ENCODE data around the gene CCN6.

DNA sequence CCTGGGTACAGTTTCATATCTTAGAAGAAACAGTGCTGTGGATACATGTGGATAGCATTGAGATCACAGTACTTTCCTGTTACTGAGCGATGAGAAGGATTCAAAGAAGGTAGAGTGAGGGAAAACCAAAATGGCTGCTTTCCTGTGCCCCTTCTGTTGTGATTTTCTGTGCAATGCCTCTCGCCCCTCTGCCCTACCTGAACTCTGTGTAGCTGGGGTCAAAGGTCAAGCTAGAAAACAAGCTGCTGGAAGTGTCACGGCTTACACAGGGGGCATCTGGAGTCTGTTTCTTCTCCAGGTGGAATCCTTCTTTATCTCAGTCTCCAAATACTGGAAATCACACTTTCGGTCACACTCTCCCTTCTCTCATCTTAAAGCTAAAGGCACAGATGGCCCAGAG, 27.0 kb upstream of the CCN6 start:
- TF ChIP-seq FOXM1 (IDR thresholded peaks at IDR 0.05; ENCODE audit: borderline replicate concordance, low read depth) (no peak), YY1 (IDR thresholded peaks at IDR 0.05; ENCODE audit: low read depth) (no peak), RAD21 (IDR thresholded peaks at IDR 0.05; ENCODE audit: low read depth) (no peak), TAF1 (IDR thresholded peaks at IDR 0.05; ENCODE audit: low read depth) (no peak), EGR1 (IDR thresholded peaks at IDR 0.05) (no peak), MAX (IDR thresholded peaks at IDR 0.05) (no peak)
- TF ChIP-seq, protein P1, sequence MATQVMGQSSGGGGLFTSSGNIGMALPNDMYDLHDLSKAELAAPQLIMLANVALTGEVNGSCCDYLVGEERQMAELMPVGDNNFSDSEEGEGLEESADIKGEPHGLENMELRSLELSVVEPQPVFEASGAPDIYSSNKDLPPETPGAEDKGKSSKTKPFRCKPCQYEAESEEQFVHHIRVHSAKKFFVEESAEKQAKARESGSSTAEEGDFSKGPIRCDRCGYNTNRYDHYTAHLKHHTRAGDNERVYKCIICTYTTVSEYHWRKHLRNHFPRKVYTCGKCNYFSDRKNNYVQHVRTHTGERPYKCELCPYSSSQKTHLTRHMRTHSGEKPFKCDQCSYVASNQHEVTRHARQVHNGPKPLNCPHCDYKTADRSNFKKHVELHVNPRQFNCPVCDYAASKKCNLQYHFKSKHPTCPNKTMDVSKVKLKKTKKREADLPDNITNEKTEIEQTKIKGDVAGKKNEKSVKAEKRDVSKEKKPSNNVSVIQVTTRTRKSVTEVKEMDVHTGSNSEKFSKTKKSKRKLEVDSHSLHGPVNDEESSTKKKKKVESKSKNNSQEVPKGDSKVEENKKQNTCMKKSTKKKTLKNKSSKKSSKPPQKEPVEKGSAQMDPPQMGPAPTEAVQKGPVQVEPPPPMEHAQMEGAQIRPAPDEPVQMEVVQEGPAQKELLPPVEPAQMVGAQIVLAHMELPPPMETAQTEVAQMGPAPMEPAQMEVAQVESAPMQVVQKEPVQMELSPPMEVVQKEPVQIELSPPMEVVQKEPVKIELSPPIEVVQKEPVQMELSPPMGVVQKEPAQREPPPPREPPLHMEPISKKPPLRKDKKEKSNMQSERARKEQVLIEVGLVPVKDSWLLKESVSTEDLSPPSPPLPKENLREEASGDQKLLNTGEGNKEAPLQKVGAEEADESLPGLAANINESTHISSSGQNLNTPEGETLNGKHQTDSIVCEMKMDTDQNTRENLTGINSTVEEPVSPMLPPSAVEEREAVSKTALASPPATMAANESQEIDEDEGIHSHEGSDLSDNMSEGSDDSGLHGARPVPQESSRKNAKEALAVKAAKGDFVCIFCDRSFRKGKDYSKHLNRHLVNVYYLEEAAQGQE (IDR thresholded peaks at IDR 0.05; ENCODE audit: low read depth): no peak

All from Ishikawa (cell line).